MM.1S (cell line): Measurements from ENCODE around the gene SCUBE1.

ENCODE experiments used
- CTCF ChIP-seq: fragments of 300-600 bp; sonication (generic); IDR thresholded peaks from 2 replicates; pipeline ENCODE4 v1.5.1; 2016; ENCODE audit warnings: antibody characterized with exemption, low read length, mixed read lengths
- EZH2 ChIP-seq: fragments of 300-600 bp; sonication (generic); optimal IDR thresholded peaks from 2 replicates; pipeline ENCODE3; 2017; ENCODE audit warnings: low read depth, mild to moderate bottlenecking, antibody characterized with exemption, low read length, mixed read lengths
- EZH2phosphoT487 ChIP-seq: fragments of 300-600 bp; sonication (generic); IDR thresholded peaks from 2 replicates; pipeline ENCODE4 v1.6.1; 2018; ENCODE audit warnings: antibody characterized with exemption, low read length

- TF ChIP-seq CTCF: no peak
- no peak for TF ChIP-seq EZH2
- no peak for TF ChIP-seq EZH2phosphoT487
Measured at GRCh38 chr22:43222262-43222661, 120.9 kb downstream of the SCUBE1 start.
